ENCODE results near the gene RHEBL1. TPM values are rescaled to one million over a fixed set of nuclear protein-coding genes. Genes with fewer than 3 reads are reported as not detected.

Gene RHEBL1
- total and polyA plus RNA-seq, 2 of the 4 experiments (the other 2 are of a cell fraction), result 0.62 to 0.72 TPM

DNA sequence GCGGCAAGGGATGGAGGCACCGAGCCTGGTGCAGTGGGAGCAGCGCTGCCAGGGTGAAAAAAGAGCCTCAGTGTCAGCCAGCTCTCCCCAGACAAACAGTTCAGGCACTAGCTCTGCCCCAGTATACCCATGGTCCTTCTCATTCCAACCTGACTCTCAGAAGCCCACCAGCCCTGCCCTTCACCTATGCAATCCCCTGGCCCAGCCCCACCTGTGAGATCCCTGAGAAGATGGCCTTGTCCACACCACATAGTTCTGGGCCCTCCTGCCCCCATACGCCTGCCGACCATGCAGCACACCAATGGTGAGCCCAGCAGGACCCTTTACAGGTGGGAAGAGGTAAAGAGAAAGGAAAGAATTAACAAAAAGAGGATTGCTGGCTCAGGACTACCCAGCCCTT lies 15.7 kb downstream of the RHEBL1 start:
- POLR2A ChIA-PET (ENCODE audit: unreplicated experiment), result no interaction called here
- DNase-seq, result no peak
- no peak overlapping the region for H3K56ac ChIP-seq (ENCODE audit: extremely low read depth, insufficient read depth, low read length)

More for the DNA sequence above, 15.7 kb downstream of the RHEBL1 start:
- TF ChIP-seq MAZ (IDR thresholded peaks at IDR 0.05; ENCODE audit: borderline replicate concordance, low read depth, low read length) (no peak), CHD1 (IDR thresholded peaks at IDR 0.05; ENCODE audit: low read depth, low read length) (no peak), POLR2A (IDR thresholded peaks at IDR 0.05; ENCODE audit: low read depth, low read length) (no peak), BHLHE40 (IDR thresholded peaks at IDR 0.05; ENCODE audit: low read depth, low read length) (no peak), MAFK (IDR thresholded peaks at IDR 0.05; ENCODE audit: low read depth, low read length) (no peak), FOS (IDR thresholded peaks at IDR 0.05; ENCODE audit: low read depth, low read length) (no peak), ELK1 (IDR thresholded peaks at IDR 0.05; ENCODE audit: borderline replicate concordance, low read depth, low read length) (no peak)
- TF ChIP-seq, protein P1, sequence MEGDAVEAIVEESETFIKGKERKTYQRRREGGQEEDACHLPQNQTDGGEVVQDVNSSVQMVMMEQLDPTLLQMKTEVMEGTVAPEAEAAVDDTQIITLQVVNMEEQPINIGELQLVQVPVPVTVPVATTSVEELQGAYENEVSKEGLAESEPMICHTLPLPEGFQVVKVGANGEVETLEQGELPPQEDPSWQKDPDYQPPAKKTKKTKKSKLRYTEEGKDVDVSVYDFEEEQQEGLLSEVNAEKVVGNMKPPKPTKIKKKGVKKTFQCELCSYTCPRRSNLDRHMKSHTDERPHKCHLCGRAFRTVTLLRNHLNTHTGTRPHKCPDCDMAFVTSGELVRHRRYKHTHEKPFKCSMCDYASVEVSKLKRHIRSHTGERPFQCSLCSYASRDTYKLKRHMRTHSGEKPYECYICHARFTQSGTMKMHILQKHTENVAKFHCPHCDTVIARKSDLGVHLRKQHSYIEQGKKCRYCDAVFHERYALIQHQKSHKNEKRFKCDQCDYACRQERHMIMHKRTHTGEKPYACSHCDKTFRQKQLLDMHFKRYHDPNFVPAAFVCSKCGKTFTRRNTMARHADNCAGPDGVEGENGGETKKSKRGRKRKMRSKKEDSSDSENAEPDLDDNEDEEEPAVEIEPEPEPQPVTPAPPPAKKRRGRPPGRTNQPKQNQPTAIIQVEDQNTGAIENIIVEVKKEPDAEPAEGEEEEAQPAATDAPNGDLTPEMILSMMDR (conservative IDR thresholded peaks at IDR 0.05; ENCODE audit: low read depth, low read length), result no peak
- Histone ChIP-seq H4K8ac (ENCODE audit: low read depth in 2 of 2, low read length in 2 of 2) (no peak overlapping the region), H3K27ac (ENCODE audit: insufficient read depth, low read length) (no peak overlapping the region), H3K4me3 (ENCODE audit: insufficient read depth, low read depth, low read length) (no peak overlapping the region), H2BK15ac (ENCODE audit: low read depth, low read length) (no peak overlapping the region), H3K18ac (ENCODE audit: low read depth, low read length) (no peak overlapping the region), H3K9me1 (ENCODE audit: insufficient read depth, low read length) (peaks cover 35% of the 10 kb centered on the region), H2AK5ac (ENCODE audit: low read depth, low read length) (no peak overlapping the region), H3K9ac (ENCODE audit: low read depth, low read length) (no peak overlapping the region), H4K20me1 (ENCODE audit: insufficient read depth, low read length) (peaks cover 98% of the 10 kb centered on the region), H4K5ac (ENCODE audit: low read depth, low read length) (no peak overlapping the region), H3K4me2 (ENCODE audit: low read depth, low read length) (no peak overlapping the region), H3K23ac (ENCODE audit: low read depth, low read length) (no peak overlapping the region), H2BK5ac (ENCODE audit: low read depth, low read length, poor library complexity, severe bottlenecking) (no peak overlapping the region), H3K36me3 (ENCODE audit: control insufficient read depth, insufficient read depth, low read length) (peaks cover 59% of the 10 kb centered on the region), H2BK20ac (ENCODE audit: low read depth, low read length) (no peak overlapping the region), H2BK120ac (ENCODE audit: low read depth, low read length) (no peak overlapping the region), H3K79me1 (ENCODE audit: low read depth in 1 of 2, low read length in 2 of 2) (peaks cover 26 to 93% of the 10 kb centered on the region in 2 experiments), H3K4me1 (ENCODE audit: control insufficient read depth, insufficient read depth, low read length) (peaks cover 14% of the 10 kb centered on the region), H3K27me3 (ENCODE audit: control insufficient read depth, insufficient read depth, low read length) (no peaks in the 10 kb centered on the region), H3K9me3 (ENCODE audit: control insufficient read depth, insufficient read depth, low read length) (no peaks in the 10 kb centered on the region), H2AK9ac (replicated peaks; ENCODE audit: low read depth, low read length, poor library complexity) (no peak overlapping the region), H3K4ac (ENCODE audit: low read depth, low read length) (no peak overlapping the region), H2AFZ (replicated peaks; ENCODE audit: low read length, poor library complexity) (no peak overlapping the region), H4K91ac (ENCODE audit: insufficient read depth, low read depth, low read length) (no peak overlapping the region), H3K14ac (replicated peaks; ENCODE audit: low read depth, low read length) (no peak overlapping the region)
- intact Hi-C loops (cut with micrococcal nuclease), result no loop called here
- ATAC-seq (ENCODE audit: low read depth), result no peak
- CTCF ChIA-PET, result no interaction called here
- dilution Hi-C loops (cut with HindIII; ENCODE audit: low sequenced_read_pairs, unreplicated experiment), result no loop called here
- BruUV-seq (replicated peaks), result no TSS peak
- in situ Hi-C loops (cut with MboI; ENCODE audit: low sequenced_read_pairs), result no loop called here
- 100% methylated on average over 3 of the region's 5 CpGs; no CpG with 5 or more reads in 1 of the 2 experiments for WGBS, 2 experiments (ENCODE audit: extremely low coverage in 2 of 2, insufficient read length in 1 of 2)

Data from IMR-90 (cell line).